ENCODE measurements around the gene CT47C1.

CT47C1 gene

GRCh38 chrX:119036107-119037029 is 36.4 kb upstream of the CT47C1 start:
- H3K9me3 ChIP-seq: no peaks in the 10 kb centered on the region
- H3K27me3 ChIP-seq: no peaks in the 10 kb centered on the region
- no peak overlapping the region for H3K27ac ChIP-seq
- TF ChIP-seq CTCF (IDR thresholded peaks at IDR 0.05): no peak
- no peaks in the 10 kb centered on the region for H3K36me3 ChIP-seq
- no peak overlapping the region for H3K4me3 ChIP-seq
- intact Hi-C loops (cut with DNase I; ENCODE audit: low total_unique reads): no loop called here
- peaks cover 0 to 10% (median 3%) of the 10 kb centered on the region in 4 donors for H3K4me1 ChIP-seq
- no peak for DNase-seq

- H3K4me3 ChIP-seq: no peak overlapping the region
- intact Hi-C loops (cut with DNase I; ENCODE audit: low total_unique reads): no loop called here
- TF ChIP-seq CTCF (IDR thresholded peaks at IDR 0.05): no peak
Observed at GRCh38 chrX:119040432-119040831, 32.4 kb upstream of the CT47C1 start.

GRCh38 chrX:119041175-119041574 is 31.6 kb upstream of the CT47C1 start:
- Histone ChIP-seq H3K27me3 (no peaks in the 10 kb centered on the region), H3K27ac (peak overlapping the region in 1 of 2 donors; percentile 43), H3K4me3 (no peak overlapping the region), H3K4me1 (peaks cover 0 to 10% (median 3%) of the 10 kb centered on the region in 4 donors), H3K9me3 (no peaks in the 10 kb centered on the region), H3K36me3 (no peaks in the 10 kb centered on the region)
- no peak for TF ChIP-seq CTCF (IDR thresholded peaks at IDR 0.05)
- intact Hi-C loops (cut with DNase I; ENCODE audit: low total_unique reads): no loop called here
- DNase-seq: peak; percentile 74 to 79

More at GRCh38 chrX:119040432-119040831, 32.4 kb upstream of the CT47C1 start:
- Histone ChIP-seq H3K27me3 (no peaks in the 10 kb centered on the region), H3K9me3 (no peaks in the 10 kb centered on the region), H3K36me3 (no peaks in the 10 kb centered on the region), H3K4me1 (peaks cover 0 to 10% (median 3%) of the 10 kb centered on the region in 4 donors), H3K27ac (peak overlapping the region in 1 of 2 donors; percentile 39)
- DNase-seq: no peak

- no peak for DNase-seq
- peak overlapping the region in 1 of 2 donors; percentile 43 for H3K27ac ChIP-seq
- no peak for TF ChIP-seq CTCF (IDR thresholded peaks at IDR 0.05)
- H3K4me3 ChIP-seq: no peak overlapping the region
- no peaks in the 10 kb centered on the region for H3K36me3 ChIP-seq
- H3K9me3 ChIP-seq: no peaks in the 10 kb centered on the region
- H3K4me1 ChIP-seq: peaks cover 0 to 10% (median 3%) of the 10 kb centered on the region in 4 donors
- intact Hi-C loops (cut with DNase I; ENCODE audit: low total_unique reads): no loop called here
- H3K27me3 ChIP-seq: no peaks in the 10 kb centered on the region
Observed at GRCh38 chrX:119042040-119042439, 30.8 kb upstream of the CT47C1 start.

GRCh38 chrX:119042996-119043395 is 29.8 kb upstream of the CT47C1 start:
- DNase-seq: no peak
- Histone ChIP-seq H3K4me1 (peaks cover 0 to 10% (median 3%) of the 10 kb centered on the region in 4 donors), H3K27ac (no peak overlapping the region), H3K9me3 (no peaks in the 10 kb centered on the region), H3K27me3 (no peaks in the 10 kb centered on the region), H3K4me3 (no peak overlapping the region), H3K36me3 (no peaks in the 10 kb centered on the region)
- intact Hi-C loops (cut with DNase I; ENCODE audit: low total_unique reads): no loop called here
- TF ChIP-seq CTCF (IDR thresholded peaks at IDR 0.05): no peak

All from tibial artery (tissue), 4 donors.